Caco-2 (cell line): ENCODE results near the gene SCIN. TPM values are rescaled to one million over a fixed set of nuclear protein-coding genes. Genes with fewer than 3 reads are reported as not detected.

Experiments used
- BruUV-seq: library from RNA; stranded (reverse); fragments of 400-500 nt; replicated peaks from 2 replicates; lab custom pipeline; 2021; lab: Mats Ljungman, UMichigan
- CTCF ChIA-PET: fragments of 300-600 bp; sonication (Branson Sonifier 250); formaldehyde crosslinking; loops from one replicate; lab custom pipeline; 2022; ENCODE audit warnings: antibody characterized with exemption; lab: Charles Lee
- POLR2A ChIA-PET: fragments of 300-600 bp; sonication (Branson Sonifier 250); formaldehyde crosslinking; loops from one replicate; lab custom pipeline; 2022; ENCODE audit warnings: antibody characterized with exemption; lab: Charles Lee
- DNase-seq, 2 experiments: peaks; one replicate each; pipeline versions ENCODE4 v3.0.0 to v3.0.0-alpha.2; 2020 to 2022
- H3K27me3 ChIP-seq: replicated peaks from 2 replicates; pipeline ENCODE4 v1.6.0; 2011; ENCODE audit warnings: low read length; ENCODE audit not compliant: control insufficient read depth, insufficient read depth
- H3K36me3 ChIP-seq: 2 replicates; pipeline ENCODE4 v1.5.1; 2011; ENCODE audit warnings: low read length; ENCODE audit not compliant: control insufficient read depth, insufficient read depth
- H3K4me1 ChIP-seq: fragments of 250-450 bp; sonication (Bioruptor Pico); 2 replicates; pipeline ENCODE4 v1.5.1; 2020; ENCODE audit warnings: mild to moderate bottlenecking
- H3K4me3 ChIP-seq: 2 replicates; pipeline ENCODE4 v1.5.1; 2011; ENCODE audit warnings: low read depth, mild to moderate bottlenecking, control low read depth, low read length
- H3K9me3 ChIP-seq: fragments of 250-450 bp; sonication (Bioruptor Pico); 2 replicates; pipeline ENCODE4 v1.5.1; 2020; ENCODE audit warnings: mild to moderate bottlenecking, moderate library complexity
- H3K27ac Mint-ChIP-seq: one replicate; pipeline ENCODE4 v1.8.0; 2022; ENCODE audit warnings: mixed read lengths; ENCODE audit not compliant: unreplicated experiment
- H3K27me3 Mint-ChIP-seq: one replicate; pipeline ENCODE4 v1.8.0; 2022; ENCODE audit warnings: mixed read lengths; ENCODE audit not compliant: insufficient read depth, unreplicated experiment
- H3K36me3 Mint-ChIP-seq: one replicate; pipeline ENCODE4 v1.8.0; 2022; ENCODE audit warnings: mild to moderate bottlenecking, mixed read lengths; ENCODE audit not compliant: insufficient read depth, unreplicated experiment
- H3K4me1 Mint-ChIP-seq: one replicate; pipeline ENCODE4 v1.8.0; 2022; ENCODE audit warnings: low read depth, mixed read lengths; ENCODE audit not compliant: unreplicated experiment
- H3K4me3 Mint-ChIP-seq: one replicate; pipeline ENCODE4 v1.8.0; 2022; ENCODE audit warnings: mild to moderate bottlenecking, moderate library complexity, mixed read lengths; ENCODE audit not compliant: unreplicated experiment
- H3K9me3 Mint-ChIP-seq: one replicate; pipeline ENCODE4 v1.8.0; 2022; ENCODE audit warnings: mixed read lengths; ENCODE audit not compliant: unreplicated experiment
- intact Hi-C: fragments of 100-400 bp; cut with micrococcal nuclease; formaldehyde crosslinking; loops from one replicate; pipeline ENCODE4 v1.10.0; 2022; ENCODE audit not compliant: unreplicated experiment
- total RNA-seq: library from RNA; stranded (reverse); gene quantifications from 2 replicates; pipeline ENCODE4 v1.2.3, GENCODE V29; 2022
- TF ChIP-seq, protein P1 (sequence below), 2 experiments: fragments of 200-600 bp in 1 of 2; IDR thresholded peaks; 1 replicate in 1 of 2; 2 replicates in 1 of 2; pipeline versions ENCODE4 v1.5.1 to v1.8.0; 2011 to 2022; ENCODE audit warnings: antibody characterized with exemption in 1 of 2, control low read depth in 1 of 2, inconsistent platforms in 1 of 2, low read depth in 1 of 2, low read length in 1 of 2, mild to moderate bottlenecking in 1 of 2, moderate library complexity in 1 of 2; ENCODE audit not compliant: insufficient read depth in 1 of 2, severe bottlenecking in 1 of 2, unreplicated experiment in 1 of 2

Gene SCIN
- total RNA-seq, 1 experiment from 2014 or later, result 0.39 TPM

- TF ChIP-seq, protein P1, sequence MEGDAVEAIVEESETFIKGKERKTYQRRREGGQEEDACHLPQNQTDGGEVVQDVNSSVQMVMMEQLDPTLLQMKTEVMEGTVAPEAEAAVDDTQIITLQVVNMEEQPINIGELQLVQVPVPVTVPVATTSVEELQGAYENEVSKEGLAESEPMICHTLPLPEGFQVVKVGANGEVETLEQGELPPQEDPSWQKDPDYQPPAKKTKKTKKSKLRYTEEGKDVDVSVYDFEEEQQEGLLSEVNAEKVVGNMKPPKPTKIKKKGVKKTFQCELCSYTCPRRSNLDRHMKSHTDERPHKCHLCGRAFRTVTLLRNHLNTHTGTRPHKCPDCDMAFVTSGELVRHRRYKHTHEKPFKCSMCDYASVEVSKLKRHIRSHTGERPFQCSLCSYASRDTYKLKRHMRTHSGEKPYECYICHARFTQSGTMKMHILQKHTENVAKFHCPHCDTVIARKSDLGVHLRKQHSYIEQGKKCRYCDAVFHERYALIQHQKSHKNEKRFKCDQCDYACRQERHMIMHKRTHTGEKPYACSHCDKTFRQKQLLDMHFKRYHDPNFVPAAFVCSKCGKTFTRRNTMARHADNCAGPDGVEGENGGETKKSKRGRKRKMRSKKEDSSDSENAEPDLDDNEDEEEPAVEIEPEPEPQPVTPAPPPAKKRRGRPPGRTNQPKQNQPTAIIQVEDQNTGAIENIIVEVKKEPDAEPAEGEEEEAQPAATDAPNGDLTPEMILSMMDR (IDR thresholded peaks at IDR 0.05; ENCODE audit: insufficient read depth in 1 of 2, low read depth in 1 of 2, low read length in 1 of 2, severe bottlenecking in 1 of 2, unreplicated experiment in 1 of 2), result no peak
- H3K4me1 ChIP-seq, result peaks cover 20% of the 10 kb centered on the region; the same call in 1 of the 2 replicates
- peaks cover 13% of the 10 kb centered on the region for H3K4me1 Mint-ChIP-seq
- intact Hi-C loops, result loop anchor here (1.0 to 5.0 kb wide), 6 partner anchors 30 to 623 kb away; no protein-coding TSS in a partner anchor
- H3K27ac Mint-ChIP-seq, result peak overlapping the region; percentile 10
- H3K4me3 ChIP-seq, result no peak overlapping the region
- no peaks in the 10 kb centered on the region for H3K27me3 Mint-ChIP-seq
- ChIA-PET POLR2A (no interaction called here), CTCF (interaction anchor here (1.4 kb wide), 1 partner anchor 47 kb away, joined by 6 read pairs; the partner anchor contains the start of gene ARL4A)
- DNase-seq, result peak; percentile 59 to 64
- H3K36me3 ChIP-seq, result no peaks in the 10 kb centered on the region
- BruUV-seq, result no TSS peak
- no peaks in the 10 kb centered on the region for H3K9me3 ChIP-seq
- H3K9me3 Mint-ChIP-seq, result no peaks in the 10 kb centered on the region
- peak overlapping the region; percentile 21 for H3K4me3 Mint-ChIP-seq
- H3K36me3 Mint-ChIP-seq, result no peaks in the 10 kb centered on the region
- no peaks in the 10 kb centered on the region for H3K27me3 ChIP-seq
These were observed 70.0 kb downstream of the SCIN start for GRCh38 chr7:12640299-12641096.

DNA sequence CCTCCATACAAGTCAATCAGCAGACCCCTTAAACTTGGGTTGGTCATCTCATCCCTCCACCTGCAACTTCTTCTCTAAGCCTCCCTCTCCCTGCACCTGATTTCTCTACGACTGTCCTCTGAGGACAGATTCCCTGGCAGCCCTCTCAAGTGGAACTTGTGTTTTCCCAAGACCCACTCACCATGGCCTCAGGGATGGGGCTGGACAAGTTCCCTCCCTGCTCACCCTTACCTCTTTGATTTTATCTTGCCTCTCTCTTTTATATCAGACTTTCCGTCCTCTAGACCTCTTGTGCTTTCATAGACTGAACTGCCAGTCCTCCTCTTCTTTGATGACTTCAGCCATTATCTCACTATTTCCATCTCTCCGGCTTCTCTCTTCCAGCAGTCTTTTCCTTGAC, 70.7 kb downstream of the SCIN start:
- H3K4me1 ChIP-seq, result peaks cover 20% of the 10 kb centered on the region; the same call in 1 of the 2 replicates
- H3K27me3 Mint-ChIP-seq, result no peaks in the 10 kb centered on the region
- TF ChIP-seq, protein P1 (IDR thresholded peaks at IDR 0.05; ENCODE audit: insufficient read depth in 1 of 2, low read depth in 1 of 2, low read length in 1 of 2, severe bottlenecking in 1 of 2, unreplicated experiment in 1 of 2), result no peak

GRCh38 chr7:12642508-12642907, 72.0 kb downstream of the SCIN start:
- Mint-ChIP-seq H3K36me3 (no peaks in the 10 kb centered on the region), H3K9me3 (no peaks in the 10 kb centered on the region), H3K4me3 (no peak overlapping the region), H3K4me1 (peaks cover 13% of the 10 kb centered on the region), H3K27ac (no peak overlapping the region), H3K27me3 (no peaks in the 10 kb centered on the region)
- no TSS peak for BruUV-seq
- ChIA-PET POLR2A (no interaction called here), CTCF (no interaction called here)
- Histone ChIP-seq H3K4me1 (peaks cover 20% of the 10 kb centered on the region; the same call in 1 of the 2 replicates), H3K27me3 (no peaks in the 10 kb centered on the region), H3K9me3 (no peaks in the 10 kb centered on the region), H3K36me3 (no peaks in the 10 kb centered on the region), H3K4me3 (no peak overlapping the region)
- TF ChIP-seq, protein P1 (IDR thresholded peaks at IDR 0.05; ENCODE audit: insufficient read depth in 1 of 2, low read depth in 1 of 2, low read length in 1 of 2, severe bottlenecking in 1 of 2, unreplicated experiment in 1 of 2), result no peak
- intact Hi-C loops, result loop anchor here (5.0 kb wide), 1 partner anchor 535 kb away; no protein-coding TSS in a partner anchor
- no peak for DNase-seq

More for the DNA sequence above, 70.7 kb downstream of the SCIN start:
- intact Hi-C loops, result loop anchor here (2.0 to 5.0 kb wide), 2 partner anchors 376 to 536 kb away; no protein-coding TSS in a partner anchor
- Mint-ChIP-seq H3K36me3 (no peaks in the 10 kb centered on the region), H3K4me3 (no peak overlapping the region), H3K4me1 (peaks cover 13% of the 10 kb centered on the region), H3K27ac (no peak overlapping the region), H3K9me3 (no peaks in the 10 kb centered on the region)
- POLR2A ChIA-PET, result no interaction called here
- no peak for DNase-seq
- CTCF ChIA-PET, result interaction anchor here (1.4 kb wide), 1 partner anchor 46 kb away, joined by 6 read pairs; the partner anchor contains the start of gene ARL4A
- Histone ChIP-seq H3K36me3 (no peaks in the 10 kb centered on the region), H3K27me3 (no peaks in the 10 kb centered on the region), H3K9me3 (no peaks in the 10 kb centered on the region), H3K4me3 (no peak overlapping the region)
- no TSS peak for BruUV-seq
